Measurements from ENCODE around the gene KCNQ4. TPM values are rescaled to one million over a fixed set of nuclear protein-coding genes. Genes with fewer than 3 reads are reported as not detected.

The KCNQ4 gene
- total RNA-seq, 2 experiments from 2014 or later: 0.64 to 0.82 TPM

DNA sequence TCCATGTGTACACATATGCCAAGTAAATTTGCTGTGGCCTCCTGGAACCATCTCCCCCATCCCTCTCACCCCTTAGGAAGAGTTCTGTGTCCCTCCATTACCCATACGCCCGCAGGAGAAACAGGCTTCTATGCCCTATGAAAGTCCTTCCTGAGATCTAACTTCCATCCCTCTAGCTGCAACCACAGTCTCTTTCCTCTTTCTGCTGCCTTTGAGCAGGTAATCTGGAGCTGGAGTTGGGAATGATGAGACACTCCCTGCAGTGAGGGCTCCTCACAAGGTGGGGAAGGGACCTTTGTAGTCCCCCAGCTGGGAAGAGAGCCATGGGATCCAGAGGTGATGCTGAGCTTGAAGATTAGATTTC lies 2.0 kb upstream of the KCNQ4 start:
- Mint-ChIP-seq H3K4me3 (no peak overlapping the region), H3K27me3 (peaks cover 30% of the 10 kb centered on the region), H3K9me3 (peaks cover 7% of the 10 kb centered on the region), H3K36me3 (peaks cover 13% of the 10 kb centered on the region), H3K27ac (no peak overlapping the region), H3K4me1 (peaks cover 9% of the 10 kb centered on the region)
- DNase-seq: no peak

DNA sequence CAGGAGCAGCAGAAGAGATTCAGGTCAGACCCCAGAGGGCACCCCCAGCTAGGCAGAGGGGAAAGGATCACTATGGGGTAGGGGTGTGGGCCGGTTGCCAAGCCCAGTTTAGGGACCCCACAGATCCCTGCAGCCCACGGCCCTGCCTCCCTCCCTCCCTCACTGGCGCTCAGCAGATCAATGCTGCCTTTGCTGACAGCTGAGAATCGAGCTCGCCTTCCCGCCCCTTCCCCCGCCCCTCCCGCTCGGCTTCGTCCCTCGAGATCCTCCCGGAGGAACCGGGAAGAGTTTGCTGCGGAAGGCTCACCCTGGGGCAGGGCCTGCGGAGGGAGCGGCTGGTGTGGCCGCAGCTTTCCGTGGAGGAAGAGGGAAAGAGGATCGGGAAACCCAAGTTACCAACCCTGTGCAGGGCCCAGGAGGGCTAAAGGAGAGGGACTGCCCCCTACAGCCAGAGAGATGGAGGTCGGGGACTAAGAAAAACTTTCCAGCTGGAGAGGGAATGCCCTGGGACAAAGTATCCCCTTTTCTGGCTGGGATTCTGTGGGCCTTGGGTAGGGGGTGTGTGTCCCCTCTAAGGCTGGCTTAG lies 1.1 kb upstream of the KCNQ4 start:
- Mint-ChIP-seq H3K36me3 (peaks cover 5% of the 10 kb centered on the region), H3K4me3 (peak overlapping the region; percentile 65), H3K9me3 (peaks cover 1% of the 10 kb centered on the region), H3K27ac (no peak overlapping the region), H3K27me3 (peaks cover 30% of the 10 kb centered on the region), H3K4me1 (peaks cover 9% of the 10 kb centered on the region)
- no peak for DNase-seq

DNA sequence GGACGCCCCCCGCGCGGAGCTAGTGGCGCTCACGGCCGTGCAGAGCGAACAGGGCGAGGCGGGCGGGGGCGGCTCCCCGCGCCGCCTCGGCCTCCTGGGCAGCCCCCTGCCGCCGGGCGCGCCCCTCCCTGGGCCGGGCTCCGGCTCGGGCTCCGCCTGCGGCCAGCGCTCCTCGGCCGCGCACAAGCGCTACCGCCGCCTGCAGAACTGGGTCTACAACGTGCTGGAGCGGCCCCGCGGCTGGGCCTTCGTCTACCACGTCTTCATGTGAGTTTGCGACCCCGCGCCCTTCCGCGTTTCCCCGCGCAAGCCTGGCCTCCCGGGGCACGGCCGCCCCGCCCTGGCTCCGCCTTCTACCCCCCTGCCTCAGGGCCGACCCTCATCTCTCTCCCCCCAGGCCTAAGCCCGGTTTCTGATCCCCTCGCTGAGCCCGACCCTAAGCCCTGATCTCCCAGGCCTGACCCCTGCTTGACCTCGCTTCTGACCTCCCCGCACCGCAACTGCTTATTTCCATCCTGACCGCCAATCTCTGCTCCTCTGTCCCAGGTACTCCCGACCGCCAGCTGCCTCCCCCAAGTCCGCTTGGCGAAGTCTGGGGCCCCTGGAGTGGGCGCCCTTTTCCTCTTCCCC lies 669 bp downstream of the KCNQ4 start:
- Mint-ChIP-seq H3K27me3 (peaks cover 30% of the 10 kb centered on the region), H3K27ac (no peak overlapping the region), H3K36me3 (no peaks in the 10 kb centered on the region), H3K9me3 (no peaks in the 10 kb centered on the region), H3K4me3 (peak overlapping the region; percentile 71), H3K4me1 (peaks cover 9% of the 10 kb centered on the region)
- peak; percentile 18 for DNase-seq

DNA sequence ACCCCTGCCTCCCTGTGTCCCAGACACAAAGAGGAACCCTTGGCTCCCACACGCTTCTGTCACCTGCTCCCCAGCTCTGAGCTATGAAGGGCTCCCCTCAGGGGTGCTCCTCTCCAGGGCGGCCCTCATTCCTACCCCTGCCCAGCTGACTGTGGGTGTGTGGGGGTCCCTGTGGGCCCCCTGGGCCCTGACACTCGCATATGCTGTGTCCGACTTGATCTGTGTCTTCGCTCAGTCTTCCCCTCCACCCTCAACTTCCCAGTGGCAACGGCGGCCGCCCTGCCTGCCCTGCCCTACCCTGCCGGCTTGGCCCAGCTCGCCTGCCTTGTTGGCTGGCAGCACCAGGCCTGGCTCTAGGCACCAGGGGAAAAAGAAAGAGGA lies 1.2 kb downstream of the KCNQ4 start:
- no peak for DNase-seq
- Mint-ChIP-seq H3K4me1 (peaks cover 9% of the 10 kb centered on the region), H3K27ac (no peak overlapping the region), H3K36me3 (no peaks in the 10 kb centered on the region), H3K9me3 (no peaks in the 10 kb centered on the region), H3K27me3 (peaks cover 30% of the 10 kb centered on the region), H3K4me3 (peak overlapping the region; percentile 71)

DNA sequence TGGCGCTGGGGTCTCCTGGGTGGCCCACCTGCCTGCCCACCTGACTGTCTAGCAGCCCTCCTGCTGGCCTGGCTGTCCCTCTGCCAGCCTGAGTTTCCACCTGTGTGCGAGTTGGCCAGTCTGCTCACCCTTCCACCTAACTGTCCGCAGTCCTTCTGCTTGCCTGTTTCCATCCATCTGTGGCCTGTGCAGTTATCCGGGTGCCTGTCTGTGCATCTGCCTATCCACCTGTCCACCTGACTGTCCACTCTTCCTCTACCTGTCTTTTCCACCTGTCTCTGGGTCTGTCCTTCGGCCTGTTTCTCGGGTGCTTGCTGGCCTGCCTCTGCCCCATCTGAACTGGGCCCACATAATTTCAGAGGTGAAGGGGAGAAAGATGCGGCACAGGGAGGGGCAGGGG lies 1.9 kb downstream of the KCNQ4 start:
- no peaks in the 10 kb centered on the region for H3K36me3 Mint-ChIP-seq
- no peak overlapping the region for H3K4me3 Mint-ChIP-seq

DNA sequence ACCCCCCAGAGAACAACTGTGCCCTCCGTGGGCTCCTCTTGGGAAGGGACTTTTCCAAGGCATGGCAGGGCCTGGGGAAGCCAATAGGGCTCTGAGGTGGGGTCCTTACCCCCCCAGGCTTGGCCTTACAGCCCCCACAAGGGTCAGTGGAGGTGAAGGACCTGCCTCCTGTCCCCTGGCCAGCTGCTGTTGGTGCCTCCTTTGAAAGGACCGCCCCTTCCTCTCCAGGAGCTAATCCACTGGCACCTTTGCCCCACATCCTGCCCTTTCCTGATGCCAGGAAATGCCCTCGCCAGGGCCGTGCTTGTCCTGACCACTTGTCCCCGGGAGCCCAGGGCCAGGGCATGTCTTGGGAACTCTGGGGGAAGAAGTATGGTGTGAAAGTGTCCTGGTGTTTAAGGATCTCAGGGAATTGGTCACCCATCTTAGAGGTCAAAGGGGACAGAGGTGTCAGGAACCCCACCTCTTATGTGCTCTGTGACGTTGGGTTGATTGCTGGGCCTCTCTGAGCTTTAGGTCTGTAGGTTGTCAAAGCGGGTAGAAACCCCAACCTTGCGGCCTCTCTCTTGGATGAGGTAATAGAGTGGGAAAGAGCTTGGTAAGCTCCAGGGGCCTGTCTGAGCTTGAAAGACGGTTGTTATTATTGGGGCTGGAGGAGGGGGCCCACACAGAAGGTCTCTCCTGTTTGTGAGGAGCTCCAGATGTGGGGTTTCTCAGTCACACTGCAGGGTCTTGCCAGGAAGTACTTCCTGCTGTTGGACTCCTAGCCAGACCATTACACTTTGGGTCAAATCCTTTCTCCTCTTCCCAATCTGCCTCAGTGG lies 2.8 kb downstream of the KCNQ4 start:
- H3K4me3 Mint-ChIP-seq: no peak overlapping the region
- H3K9me3 Mint-ChIP-seq: no peaks in the 10 kb centered on the region
- no peaks in the 10 kb centered on the region for H3K36me3 Mint-ChIP-seq
- peaks cover 6% of the 10 kb centered on the region for H3K4me1 Mint-ChIP-seq
- no peak overlapping the region for H3K27ac Mint-ChIP-seq
- DNase-seq: no peak
- peaks cover 30% of the 10 kb centered on the region for H3K27me3 Mint-ChIP-seq

More for the DNA sequence above, 1.9 kb downstream of the KCNQ4 start:
- no peak for DNase-seq
- Mint-ChIP-seq H3K27ac (no peak overlapping the region), H3K4me1 (peaks cover 9% of the 10 kb centered on the region), H3K27me3 (peaks cover 30% of the 10 kb centered on the region), H3K9me3 (no peaks in the 10 kb centered on the region)

DNA sequence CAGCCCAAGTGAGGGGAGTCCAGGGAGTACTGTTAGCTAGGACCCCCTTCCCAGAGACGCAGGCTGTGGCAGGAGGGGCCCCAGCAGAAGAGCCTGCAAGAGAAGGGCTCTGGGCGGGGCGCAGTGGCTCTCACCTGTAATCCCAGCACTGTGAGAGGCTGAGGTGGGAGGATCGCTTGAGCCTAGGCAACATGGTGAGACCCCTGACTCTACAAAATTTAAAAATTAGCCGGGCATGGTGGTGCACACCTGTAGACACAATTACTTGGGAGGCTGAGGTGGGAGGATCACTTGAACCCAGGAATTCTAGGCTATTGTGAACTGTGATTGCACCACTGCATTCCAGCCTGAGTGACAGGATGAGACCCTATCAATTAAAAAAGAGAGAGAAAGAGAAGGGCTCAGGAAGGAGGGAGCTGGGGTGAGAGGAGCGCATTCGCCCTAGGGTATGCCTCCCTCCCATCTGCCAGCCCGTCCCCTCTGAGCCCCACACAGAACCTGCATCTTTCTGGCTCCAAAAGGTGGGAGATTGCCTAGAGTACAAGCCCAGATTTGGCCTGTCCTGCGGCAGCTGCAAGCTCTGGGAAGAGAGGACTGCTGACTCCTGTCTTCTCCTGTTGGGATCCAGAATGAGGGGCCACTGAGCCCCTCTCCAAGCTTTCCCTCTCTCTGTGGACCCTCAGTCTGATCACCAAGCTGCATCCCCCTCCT lies 3.6 kb downstream of the KCNQ4 start:
- Mint-ChIP-seq H3K27ac (no peak overlapping the region), H3K4me1 (peaks cover 6% of the 10 kb centered on the region), H3K4me3 (no peak overlapping the region), H3K27me3 (peaks cover 27% of the 10 kb centered on the region), H3K36me3 (no peaks in the 10 kb centered on the region), H3K9me3 (no peaks in the 10 kb centered on the region)
- no peak for DNase-seq

DNA sequence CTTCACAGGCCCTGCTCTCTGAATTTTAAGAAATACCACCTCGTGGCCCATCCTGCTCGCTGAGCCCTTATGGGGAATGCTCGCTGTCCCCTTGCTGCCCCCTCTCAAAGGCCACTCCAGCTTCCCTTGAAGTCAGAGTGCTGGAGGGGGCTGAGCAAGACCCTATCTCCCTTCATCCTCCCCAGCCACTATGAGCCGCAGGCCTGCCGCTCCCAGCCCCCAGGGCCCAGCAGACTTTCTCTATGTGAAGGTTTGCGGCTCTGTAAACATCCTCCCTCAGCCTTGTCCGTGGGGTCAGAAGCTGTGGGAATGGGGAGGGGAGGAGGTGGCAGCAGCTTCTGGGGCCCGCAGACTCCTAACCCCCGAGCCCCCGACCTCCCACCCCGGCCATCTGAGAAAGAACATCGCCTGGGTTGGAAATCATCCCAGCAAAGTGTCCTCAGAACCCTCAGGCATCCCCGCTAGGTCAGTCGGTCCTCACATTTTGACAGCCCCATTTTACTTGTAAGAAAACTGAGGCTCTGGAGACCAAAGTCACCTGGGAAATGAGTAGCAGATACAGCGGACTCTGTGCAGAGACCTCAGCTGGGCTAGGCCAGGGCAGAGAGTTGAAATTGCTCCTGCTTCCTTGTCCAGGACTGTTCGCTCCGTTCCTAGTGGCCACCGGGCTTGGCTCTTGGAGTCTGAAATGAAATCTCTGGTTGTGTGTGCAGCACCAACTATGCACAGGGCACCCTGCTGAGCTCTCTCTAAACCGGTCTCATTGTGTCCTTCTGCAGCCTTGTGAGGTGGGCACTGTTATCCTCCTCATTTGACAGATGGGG lies 4.4 kb downstream of the KCNQ4 start:
- DNase-seq: no peak
- H3K4me3 Mint-ChIP-seq: no peak overlapping the region
- H3K27ac Mint-ChIP-seq: no peak overlapping the region
- peaks cover 4% of the 10 kb centered on the region for H3K4me1 Mint-ChIP-seq
- H3K36me3 Mint-ChIP-seq: no peaks in the 10 kb centered on the region
- no peaks in the 10 kb centered on the region for H3K9me3 Mint-ChIP-seq
- H3K27me3 Mint-ChIP-seq: peaks cover 21% of the 10 kb centered on the region

DNA sequence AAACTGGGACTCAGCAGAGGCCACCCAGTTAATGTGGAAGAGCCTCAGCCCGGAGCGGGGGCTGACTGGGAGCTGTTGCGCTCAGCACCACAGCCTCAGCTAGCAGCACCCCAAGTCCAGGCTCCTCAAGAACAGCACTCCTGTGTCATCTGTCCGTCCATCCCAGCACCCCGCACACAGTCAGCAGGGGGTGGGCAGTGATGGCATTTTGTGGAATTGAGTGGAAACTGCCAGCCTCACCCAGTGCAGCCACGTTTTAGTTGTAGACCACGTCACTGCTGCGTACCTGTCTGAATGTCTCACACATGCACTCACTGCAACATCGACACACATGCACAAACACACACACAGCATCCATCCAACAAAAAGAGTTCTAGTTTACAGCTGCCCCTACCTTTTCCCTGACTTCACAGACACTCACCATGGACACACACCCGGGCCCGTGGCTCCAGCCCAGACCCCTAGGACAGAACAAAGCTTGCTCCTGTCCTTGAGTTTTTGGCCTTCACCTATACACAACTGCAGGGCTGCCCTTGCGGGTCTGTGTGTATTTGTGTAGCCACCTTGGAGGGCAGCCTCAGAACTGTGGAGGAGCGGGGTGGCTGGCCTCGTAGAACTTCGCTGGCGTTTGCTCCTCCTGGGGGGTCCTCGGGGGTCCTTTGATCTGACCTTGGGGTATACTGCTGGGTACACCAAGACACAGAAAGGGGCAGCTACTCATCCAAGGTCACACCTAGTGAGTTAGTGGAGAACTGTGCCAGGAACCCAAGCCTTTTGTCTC lies 5.2 kb downstream of the KCNQ4 start:
- no peak overlapping the region for H3K27ac Mint-ChIP-seq
- no peak overlapping the region for H3K4me3 Mint-ChIP-seq
- peaks cover 2% of the 10 kb centered on the region for H3K4me1 Mint-ChIP-seq
- peaks cover 15% of the 10 kb centered on the region for H3K27me3 Mint-ChIP-seq
- no peaks in the 10 kb centered on the region for H3K36me3 Mint-ChIP-seq
- DNase-seq: no peak
- no peaks in the 10 kb centered on the region for H3K9me3 Mint-ChIP-seq

DNA sequence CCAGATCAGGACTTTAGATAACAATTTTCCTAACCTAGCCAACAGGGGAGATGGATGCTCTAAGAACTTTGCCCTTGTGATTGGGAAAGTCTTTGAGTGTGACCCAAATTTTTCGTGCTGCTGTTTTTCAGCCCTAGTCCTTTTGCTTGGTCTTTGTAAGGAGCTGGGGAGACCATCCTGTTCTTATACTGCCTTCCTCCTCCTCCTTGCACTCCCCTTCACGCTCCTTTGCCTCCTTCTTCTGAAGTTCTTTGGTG lies 5.7 kb downstream of the KCNQ4 start:
- H3K4me3 Mint-ChIP-seq: no peak overlapping the region
- no peak overlapping the region for H3K27ac Mint-ChIP-seq
- peaks cover 15% of the 10 kb centered on the region for H3K27me3 Mint-ChIP-seq
- H3K9me3 Mint-ChIP-seq: no peaks in the 10 kb centered on the region
- H3K4me1 Mint-ChIP-seq: peaks cover 5% of the 10 kb centered on the region
- no peaks in the 10 kb centered on the region for H3K36me3 Mint-ChIP-seq
- DNase-seq: no peak

DNA sequence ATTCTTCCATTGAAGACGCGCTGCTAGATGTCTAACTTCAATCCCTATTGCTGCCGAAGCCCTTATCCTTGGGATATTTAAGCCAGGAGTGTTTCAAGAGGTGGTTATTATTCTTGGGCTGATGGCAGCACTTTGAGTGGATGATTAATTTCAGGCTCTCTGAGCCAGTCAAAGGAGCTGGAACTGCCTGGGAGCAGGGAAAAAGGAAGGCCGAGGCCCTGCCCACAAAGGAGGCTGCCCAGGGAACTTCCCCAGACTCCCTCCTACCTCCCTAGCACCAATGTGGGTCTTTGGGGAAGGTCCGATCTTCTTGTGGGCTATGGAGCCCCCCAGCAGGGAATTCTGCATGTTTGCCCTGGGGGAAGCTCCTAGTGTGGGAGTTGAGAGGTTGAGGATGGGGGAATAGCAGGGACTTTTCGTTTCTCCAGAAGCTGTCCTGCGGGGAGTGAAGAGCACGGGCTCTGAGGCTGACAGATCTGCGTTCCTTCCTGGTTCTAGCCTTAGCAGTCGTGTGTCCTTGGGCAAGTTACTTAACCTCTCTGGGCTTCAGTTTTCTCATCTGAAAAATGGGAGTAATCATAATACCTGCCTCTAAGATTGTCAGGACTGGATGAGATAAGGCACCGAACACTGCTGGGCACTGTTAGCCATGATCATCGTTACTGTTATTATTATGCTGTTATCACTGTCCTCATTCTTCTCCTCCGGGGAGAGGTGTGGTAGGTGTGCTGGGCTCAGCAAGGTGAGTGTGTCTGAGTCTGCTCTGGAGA lies 6.3 kb downstream of the KCNQ4 start:
- Mint-ChIP-seq H3K4me1 (peaks cover 8% of the 10 kb centered on the region), H3K27ac (no peak overlapping the region), H3K9me3 (no peaks in the 10 kb centered on the region), H3K36me3 (no peaks in the 10 kb centered on the region), H3K4me3 (no peak overlapping the region), H3K27me3 (peaks cover 11% of the 10 kb centered on the region)
- no peak for DNase-seq

DNA sequence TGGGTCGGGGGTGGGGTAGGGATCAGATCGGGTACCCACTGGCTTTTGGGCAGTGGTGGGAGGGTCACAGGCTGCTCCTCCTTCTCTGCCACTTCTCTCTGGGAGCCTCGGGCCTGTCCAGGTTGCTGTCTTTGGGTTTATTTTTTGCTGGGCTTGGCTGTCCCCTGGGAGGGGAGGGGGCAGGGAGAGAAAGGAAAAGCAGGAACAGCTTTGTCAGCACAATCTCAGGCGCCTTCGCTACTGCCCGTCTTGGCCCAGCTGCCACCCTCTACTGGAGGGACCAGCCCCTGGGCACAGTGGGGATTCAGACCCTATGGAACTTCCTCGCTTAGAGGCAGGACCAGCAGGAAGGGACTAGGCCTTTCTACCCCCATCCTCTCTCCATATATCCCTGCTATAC lies 8.4 kb downstream of the KCNQ4 start:
- H3K4me1 Mint-ChIP-seq: peaks cover 26% of the 10 kb centered on the region
- no peaks in the 10 kb centered on the region for H3K9me3 Mint-ChIP-seq
- no peak for DNase-seq
- no peaks in the 10 kb centered on the region for H3K27me3 Mint-ChIP-seq
- no peak overlapping the region for H3K27ac Mint-ChIP-seq
- no peaks in the 10 kb centered on the region for H3K36me3 Mint-ChIP-seq
- no peak overlapping the region for H3K4me3 Mint-ChIP-seq

DNA sequence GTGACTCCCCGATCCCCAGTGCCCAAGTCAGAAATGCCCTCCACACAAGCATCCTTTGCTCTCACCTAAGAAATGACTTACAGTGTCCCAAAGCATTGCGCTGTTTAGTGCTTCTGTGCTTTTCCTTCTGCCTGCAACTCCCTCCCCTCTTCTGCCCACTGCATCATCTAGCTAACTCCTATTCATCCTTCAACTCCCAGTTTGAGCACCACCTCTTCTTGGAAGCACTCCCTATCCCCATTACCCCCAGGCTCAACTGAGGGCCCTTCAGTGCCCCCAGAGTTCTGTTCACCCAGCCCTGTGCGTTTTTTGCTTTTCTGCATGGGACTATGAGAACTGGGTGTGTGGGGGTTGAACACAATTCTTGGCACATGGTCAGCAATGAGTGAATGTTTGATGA lies 10.0 kb downstream of the KCNQ4 start:
- H3K9me3 Mint-ChIP-seq: no peaks in the 10 kb centered on the region
- peaks cover 29% of the 10 kb centered on the region for H3K4me1 Mint-ChIP-seq
- no peaks in the 10 kb centered on the region for H3K36me3 Mint-ChIP-seq
- DNase-seq: no peak
- H3K27ac Mint-ChIP-seq: no peak overlapping the region
- H3K4me3 Mint-ChIP-seq: no peak overlapping the region
- no peaks in the 10 kb centered on the region for H3K27me3 Mint-ChIP-seq

DNA sequence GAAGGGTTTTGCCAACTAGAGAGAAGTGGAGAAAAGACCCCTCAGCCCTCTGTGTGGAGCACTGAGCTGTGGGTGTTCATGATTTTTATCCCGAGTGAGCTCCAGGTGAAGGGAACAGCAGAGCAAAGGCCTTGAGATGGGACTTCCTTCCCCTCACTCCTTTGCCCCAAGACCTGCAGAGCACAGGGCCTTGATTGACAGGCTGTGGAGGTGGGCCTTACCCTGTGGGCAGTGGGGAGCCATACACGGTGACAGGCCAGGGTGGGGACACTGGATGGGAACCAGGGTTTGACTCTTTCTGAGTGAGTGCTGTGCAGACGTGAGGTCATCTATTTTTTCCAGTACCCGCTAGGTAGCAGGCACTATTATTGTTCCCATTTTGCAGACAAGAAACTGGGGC lies 10.5 kb downstream of the KCNQ4 start:
- Mint-ChIP-seq H3K27me3 (no peaks in the 10 kb centered on the region), H3K4me1 (peaks cover 29% of the 10 kb centered on the region), H3K36me3 (no peaks in the 10 kb centered on the region), H3K4me3 (no peak overlapping the region), H3K9me3 (no peaks in the 10 kb centered on the region), H3K27ac (no peak overlapping the region)
- DNase-seq: no peak

Data from activated naive CD8-positive, alpha-beta T cell treated with anti-CD3 and anti-CD28 coated beads for 36 hours (primary cell).